GM12891 (cell line): ENCODE results near the gene SPTA1.

ENCODE experiments used
- POLR2A ChIP-seq: IDR thresholded peaks from 2 replicates; pipeline ENCODE4 v1.6.1; 2011; ENCODE audit warnings: low read depth, low read length, control low read depth
- POLR2AphosphoS5 ChIP-seq: IDR thresholded peaks from 2 replicates; pipeline ENCODE4 v1.6.1; 2011; ENCODE audit warnings: low read depth, low read length, control low read depth
- SPI1 ChIP-seq: IDR thresholded peaks from 2 replicates; pipeline ENCODE4 v1.6.1; 2011; ENCODE audit warnings: low read depth, low read length, control low read depth
- TAF1 ChIP-seq: IDR thresholded peaks from 2 replicates; pipeline ENCODE4 v1.6.1; 2011; ENCODE audit warnings: low read depth, low read length, control low read depth

DNA sequence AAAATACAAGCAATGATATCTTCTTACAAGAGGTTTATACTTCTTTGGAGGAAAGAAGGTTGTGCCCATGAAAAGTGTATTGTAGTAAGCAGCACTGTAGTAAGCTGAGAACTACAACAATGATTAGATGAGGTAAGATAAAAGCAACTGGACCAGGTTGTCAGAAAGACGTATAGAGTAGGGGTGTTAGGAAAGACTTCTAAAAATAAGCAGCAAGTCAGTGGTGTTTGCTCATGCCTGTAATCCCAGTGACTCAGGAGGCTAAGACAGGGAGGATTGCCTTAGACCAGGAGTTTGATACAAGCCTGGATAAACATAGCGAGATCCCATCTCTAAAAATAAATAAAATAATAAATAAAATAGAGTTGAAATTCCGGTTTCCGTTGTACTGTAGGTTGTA is 102.6 kb downstream of the SPTA1 start:
- TF ChIP-seq POLR2A (no peak), TAF1 (no peak), POLR2AphosphoS5 (no peak), SPI1 (no peak)
